ENCODE results near the gene FCHSD1. TPM values are rescaled to one million over a fixed set of nuclear protein-coding genes. Genes with fewer than 3 reads are reported as not detected.

Gene FCHSD1
- total RNA-seq, 2 experiments from 2014 or later: 31.9 to 55.3 TPM

GRCh38 chr5:141654298-141654697 is 3.1 kb upstream of the FCHSD1 start:
- ChIA-PET POLR2A (no interaction called here), CTCF (ENCODE audit: unreplicated experiment) (no interaction called here)
- no peaks in the 10 kb centered on the region for H3K36me3 ChIP-seq (ENCODE audit: insufficient read depth, low read length)
- H3K9me3 ChIP-seq (ENCODE audit: low read length): no peaks in the 10 kb centered on the region
- peaks cover 13% of the 10 kb centered on the region for H3K4me1 ChIP-seq (ENCODE audit: insufficient read depth, low read length, poor library complexity, severe bottlenecking)
- no peak overlapping the region for H3K4me2 ChIP-seq (ENCODE audit: low read length)
- no peaks in the 10 kb centered on the region for H3K9me2 ChIP-seq (ENCODE audit: insufficient read depth, low read length)
- no peak overlapping the region for H3K4me3 ChIP-seq (ENCODE audit: low read depth, low read length, poor library complexity, severe bottlenecking)
- no peaks in the 10 kb centered on the region for H4K20me1 ChIP-seq (ENCODE audit: insufficient read depth, low read length)
- TF ChIP-seq EZH2phosphoT487 (IDR thresholded peaks at IDR 0.05; ENCODE audit: borderline replicate concordance, low read depth, low read length): no peak
- no peak for TF ChIP-seq CTCF (conservative IDR thresholded peaks at IDR 0.05; ENCODE audit: low read length)
- H3K79me2 ChIP-seq (ENCODE audit: insufficient read depth, low read depth, low read length): no peaks in the 10 kb centered on the region
- no peak overlapping the region for H3K27ac ChIP-seq (ENCODE audit: low read depth, low read length, poor library complexity, severe bottlenecking)
- intact Hi-C loops (cut with micrococcal nuclease; ENCODE audit: unreplicated experiment): no loop called here
- BruUV-seq (replicated peaks): no TSS peak
- DNase-seq (ENCODE audit: low spot score): no peak
- H2AFZ ChIP-seq (ENCODE audit: low read length): no peak overlapping the region

- H3K36me3 ChIP-seq (ENCODE audit: insufficient read depth, low read length): no peaks in the 10 kb centered on the region
- H3K4me2 ChIP-seq (ENCODE audit: low read length): peak overlapping the region; percentile 97
- H4K20me1 ChIP-seq (ENCODE audit: insufficient read depth, low read length): no peaks in the 10 kb centered on the region
- CTCF ChIA-PET (ENCODE audit: unreplicated experiment): interaction anchor here (1.2 to 1.3 kb wide), 2 partner anchors 12 to 14 kb away, joined by 3 to 4 read pairs; no protein-coding TSS in a partner anchor
- peak overlapping the region; percentile 84 for H2AFZ ChIP-seq (ENCODE audit: low read length)
- TF ChIP-seq EZH2phosphoT487 (IDR thresholded peaks at IDR 0.05; ENCODE audit: borderline replicate concordance, low read depth, low read length) (no peak), CTCF (conservative IDR thresholded peaks at IDR 0.05; ENCODE audit: low read length) (no peak)
- H3K79me2 ChIP-seq (ENCODE audit: insufficient read depth, low read depth, low read length): no peaks in the 10 kb centered on the region
- BruUV-seq (replicated peaks): no TSS peak
- H3K27ac ChIP-seq (ENCODE audit: low read depth, low read length, poor library complexity, severe bottlenecking): no peak overlapping the region
- intact Hi-C loops (cut with micrococcal nuclease; ENCODE audit: unreplicated experiment): no loop called here
- peaks cover 13% of the 10 kb centered on the region for H3K4me1 ChIP-seq (ENCODE audit: insufficient read depth, low read length, poor library complexity, severe bottlenecking)
- H3K4me3 ChIP-seq (ENCODE audit: low read depth, low read length, poor library complexity, severe bottlenecking): peak overlapping the region; percentile 73
- DNase-seq (ENCODE audit: low spot score): no peak
- H3K9me2 ChIP-seq (ENCODE audit: insufficient read depth, low read length): no peaks in the 10 kb centered on the region
- H3K9me3 ChIP-seq (ENCODE audit: low read length): no peaks in the 10 kb centered on the region
- POLR2A ChIA-PET: interaction anchor here (0.9 to 2.9 kb wide), 4 partner anchors 11 to 60 kb away, joined by 3 to 18 read pairs (median 4); partner anchors contain the start of genes HDAC3 and RELL2
Measured at GRCh38 chr5:141651728-141652105, 499 bp upstream of the FCHSD1 start.

GRCh38 chr5:141649972-141650371 is 1.2 kb downstream of the FCHSD1 start:
- Histone ChIP-seq H3K9me2 (ENCODE audit: insufficient read depth, low read length) (no peaks in the 10 kb centered on the region), H3K4me2 (ENCODE audit: low read length) (peak overlapping the region; percentile 97), H3K79me2 (ENCODE audit: insufficient read depth, low read depth, low read length) (no peaks in the 10 kb centered on the region), H3K4me1 (ENCODE audit: insufficient read depth, low read length, poor library complexity, severe bottlenecking) (peaks cover 13% of the 10 kb centered on the region), H2AFZ (ENCODE audit: low read length) (no peak overlapping the region), H3K36me3 (ENCODE audit: insufficient read depth, low read length) (peaks cover 7% of the 10 kb centered on the region; the same call in 1 of the 2 replicates), H3K27ac (ENCODE audit: low read depth, low read length, poor library complexity, severe bottlenecking) (no peak overlapping the region), H4K20me1 (ENCODE audit: insufficient read depth, low read length) (no peaks in the 10 kb centered on the region), H3K4me3 (ENCODE audit: low read depth, low read length, poor library complexity, severe bottlenecking) (no peak overlapping the region), H3K9me3 (ENCODE audit: low read length) (no peaks in the 10 kb centered on the region)
- no TSS peak for BruUV-seq (replicated peaks)
- intact Hi-C loops (cut with micrococcal nuclease; ENCODE audit: unreplicated experiment): no loop called here
- TF ChIP-seq EZH2phosphoT487 (IDR thresholded peaks at IDR 0.05; ENCODE audit: borderline replicate concordance, low read depth, low read length) (no peak), CTCF (conservative IDR thresholded peaks at IDR 0.05; ENCODE audit: low read length) (no peak)
- no peak for DNase-seq (ENCODE audit: low spot score)
- ChIA-PET POLR2A (no interaction called here), CTCF (ENCODE audit: unreplicated experiment) (no interaction called here)

Measured in OCI-LY7 (cell line).